Epithelial cell of prostate (primary cell): ENCODE measurements around the gene EGFLAM.
"Not testable (repeated sequence)": the region's sequence is repeated elsewhere in the genome, so short reads cannot be mapped to it uniquely, and the experiment has no call there.

Experiments
- DNase-seq: peaks from one replicate; pipeline ENCODE4 v3.0.0-alpha.2; 2011; ENCODE audit warnings: low read depth, low spot score
- H3K27ac ChIP-seq: fragments of 450-650 bp; 2 replicates; pipeline ENCODE4 v1.5.1; 2017; ENCODE audit warnings: mild to moderate bottlenecking

EGFLAM gene

GRCh38 chr5:38408446-38409198 lies 150.3 kb downstream of the EGFLAM start:
- no peak overlapping the region for H3K27ac ChIP-seq
- DNase-seq, result no peak

- no peak overlapping the region for H3K27ac ChIP-seq
- no peak for DNase-seq
These were observed 152.1 kb downstream of the EGFLAM start for GRCh38 chr5:38410304-38410990.

GRCh38 chr5:38413696-38414095 lies 155.3 kb downstream of the EGFLAM start:
- DNase-seq, result no peak
- no peak overlapping the region for H3K27ac ChIP-seq

- DNase-seq, result no peak
- no peak overlapping the region for H3K27ac ChIP-seq
These were observed 156.0 kb downstream of the EGFLAM start for GRCh38 chr5:38414348-38414747.

- DNase-seq, H3K27ac ChIP-seq: not testable (repeated sequence)
These were observed 157.4 kb downstream of the EGFLAM start for GRCh38 chr5:38415772-38416171.

- no peak overlapping the region for H3K27ac ChIP-seq
- DNase-seq, result no peak
These were observed 159.3 kb downstream of the EGFLAM start for GRCh38 chr5:38417658-38418017.

GRCh38 chr5:38420246-38420645 lies 161.9 kb downstream of the EGFLAM start:
- no peak for DNase-seq
- no peak overlapping the region for H3K27ac ChIP-seq

- DNase-seq, result peak; percentile 6
- H3K27ac ChIP-seq, result no peak overlapping the region
These were observed 162.5 kb downstream of the EGFLAM start for GRCh38 chr5:38420691-38421390.

- H3K27ac ChIP-seq, result no peak overlapping the region
- no peak for DNase-seq
These were observed 164.3 kb downstream of the EGFLAM start for GRCh38 chr5:38422622-38423021.

GRCh38 chr5:38423276-38424147 lies 165.2 kb downstream of the EGFLAM start:
- H3K27ac ChIP-seq, result no peak overlapping the region
- no peak for DNase-seq

- no peak for DNase-seq
- no peak overlapping the region for H3K27ac ChIP-seq
These were observed 166.0 kb downstream of the EGFLAM start for GRCh38 chr5:38424148-38425060.

GRCh38 chr5:38426490-38426889 lies 168.1 kb downstream of the EGFLAM start:
- peak overlapping the region; percentile 57 for H3K27ac ChIP-seq
- DNase-seq, result no peak

- peak overlapping the region; percentile 57 for H3K27ac ChIP-seq
- DNase-seq, result peak; percentile 31
These were observed 168.9 kb downstream of the EGFLAM start for GRCh38 chr5:38426986-38427950.

- no peak overlapping the region for H3K27ac ChIP-seq
- DNase-seq, result no peak
These were observed 173.0 kb downstream of the EGFLAM start for GRCh38 chr5:38431242-38431853.

GRCh38 chr5:38433160-38433861 lies 175.0 kb downstream of the EGFLAM start:
- no peak for DNase-seq
- H3K27ac ChIP-seq, result no peak overlapping the region

GRCh38 chr5:38434966-38435705 lies 176.8 kb downstream of the EGFLAM start:
- no peak overlapping the region for H3K27ac ChIP-seq
- no peak for DNase-seq
